ENCODE data around the gene TAP2.

Gene TAP2

GRCh38 chr6:32854376-32855178 lies 16.0 kb upstream of the TAP2 start:
- DNase-seq (ENCODE audit: low read depth in 1 of 2, low spot score in 1 of 2): peak in 1 of 2 donors; percentile 68

- peak; percentile 91 to 97 for DNase-seq (ENCODE audit: low read depth in 1 of 2, low spot score in 1 of 2)
These were observed 15.2 kb upstream of the TAP2 start, which contains the start of the genes PSMB9 and TAP1 for GRCh38 chr6:32853541-32854375. Gene PSMB9, plus strand, starts transcription at chr6:32854192. Its CDS starts 38 bp downstream, at chr6:32854230. Gene TAP1, minus strand, starts transcription at chr6:32853704. Its CDS starts 68 bp downstream, at chr6:32853636.

- DNase-seq (ENCODE audit: low read depth in 1 of 2, low spot score in 1 of 2): peak in 1 of 2 donors; percentile 44
These were observed 14.5 kb upstream of the TAP2 start for GRCh38 chr6:32852844-32853540.

- DNase-seq (ENCODE audit: low read depth in 1 of 2, low spot score in 1 of 2): no peak
These were observed 13.7 kb upstream of the TAP2 start for GRCh38 chr6:32852018-32852843.

GRCh38 chr6:32851025-32851424 lies 12.5 kb upstream of the TAP2 start:
- no peak for DNase-seq (ENCODE audit: low read depth in 1 of 2, low spot score in 1 of 2)

GRCh38 chr6:32849126-32849525 lies 10.6 kb upstream of the TAP2 start:
- no peak for DNase-seq (ENCODE audit: low read depth in 1 of 2, low spot score in 1 of 2)

GRCh38 chr6:32847795-32848194 lies 9.3 kb upstream of the TAP2 start:
- DNase-seq (ENCODE audit: low read depth in 1 of 2, low spot score in 1 of 2): no peak

GRCh38 chr6:32847004-32847403 lies 8.5 kb upstream of the TAP2 start:
- DNase-seq (ENCODE audit: low read depth in 1 of 2, low spot score in 1 of 2): no peak

- DNase-seq (ENCODE audit: low read depth in 1 of 2, low spot score in 1 of 2): peak in 1 of 2 donors; percentile 34
These were observed 6.9 kb upstream of the TAP2 start for GRCh38 chr6:32845384-32845884.

- DNase-seq (ENCODE audit: low read depth in 1 of 2, low spot score in 1 of 2): no peak
These were observed 6.4 kb upstream of the TAP2 start for GRCh38 chr6:32844839-32845383.

GRCh38 chr6:32843979-32844838 lies 5.7 kb upstream of the TAP2 start, which contains the start of gene PSMB8:
Gene PSMB8, minus strand, starts transcription at chr6:32844047. Its CDS starts 51 bp downstream, at chr6:32843996.
- DNase-seq (ENCODE audit: low read depth in 1 of 2, low spot score in 1 of 2): peak; percentile 96 to 99

- DNase-seq (ENCODE audit: low read depth in 1 of 2, low spot score in 1 of 2): no peak
These were observed 4.9 kb upstream of the TAP2 start for GRCh38 chr6:32843331-32843978.

GRCh38 chr6:32842690-32843089 lies 4.2 kb upstream of the TAP2 start:
- no peak for DNase-seq (ENCODE audit: low read depth in 1 of 2, low spot score in 1 of 2)

GRCh38 chr6:32842021-32842650 lies 3.6 kb upstream of the TAP2 start:
- no peak for DNase-seq (ENCODE audit: low read depth in 1 of 2, low spot score in 1 of 2)

GRCh38 chr6:32840604-32841246 lies 2.2 kb upstream of the TAP2 start:
- DNase-seq (ENCODE audit: low read depth in 1 of 2, low spot score in 1 of 2): no peak

GRCh38 chr6:32839356-32839755 lies 817 bp upstream of the TAP2 start:
- DNase-seq (ENCODE audit: low read depth in 1 of 2, low spot score in 1 of 2): no peak

GRCh38 chr6:32837651-32838113 lies 857 bp downstream of the TAP2 start:
- no peak for DNase-seq (ENCODE audit: low read depth in 1 of 2, low spot score in 1 of 2)
